ENCODE measurements around the gene PHYHIPL. TPM values are rescaled to one million over a fixed set of nuclear protein-coding genes. Genes with fewer than 3 reads are reported as not detected.

PHYHIPL gene
- total RNA-seq, 6 experiments from 2014 or later, result not detected

- Mint-ChIP-seq H3K9me3 (peaks cover 6% of the 10 kb centered on the region), H3K36me3 (ENCODE audit: low read depth) (no peaks in the 10 kb centered on the region), H3K27ac (no peak overlapping the region), H3K4me1 (ENCODE audit: low read depth) (no peaks in the 10 kb centered on the region), H3K4me3 (no peak overlapping the region), H3K27me3 (ENCODE audit: insufficient read depth) (peaks cover 3% of the 10 kb centered on the region; the same call in 1 of the 2 replicates)
- no peak for TF ChIP-seq CTCF (IDR thresholded peaks at IDR 0.05)
- DNase-seq, result no peak
Measured at GRCh38 chr10:59283456-59284091, 107.1 kb downstream of the PHYHIPL start.

- Mint-ChIP-seq H3K27me3 (ENCODE audit: insufficient read depth) (peaks cover 3% of the 10 kb centered on the region; the same call in 1 of the 2 replicates), H3K36me3 (ENCODE audit: low read depth) (no peaks in the 10 kb centered on the region), H3K27ac (no peak overlapping the region), H3K4me3 (no peak overlapping the region), H3K9me3 (peaks cover 6% of the 10 kb centered on the region), H3K4me1 (ENCODE audit: low read depth) (no peaks in the 10 kb centered on the region)
- no peak for TF ChIP-seq CTCF (IDR thresholded peaks at IDR 0.05)
- no peak for DNase-seq
Measured at GRCh38 chr10:59284118-59284975, 107.9 kb downstream of the PHYHIPL start.

- Mint-ChIP-seq H3K4me3 (no peak overlapping the region), H3K4me1 (ENCODE audit: low read depth) (no peaks in the 10 kb centered on the region), H3K36me3 (ENCODE audit: low read depth) (no peaks in the 10 kb centered on the region), H3K27ac (no peak overlapping the region), H3K27me3 (ENCODE audit: insufficient read depth) (peaks cover 3% of the 10 kb centered on the region; the same call in 1 of the 2 replicates), H3K9me3 (peaks cover 6% of the 10 kb centered on the region)
- TF ChIP-seq CTCF (IDR thresholded peaks at IDR 0.05), result no peak
- DNase-seq, result no peak
Measured at GRCh38 chr10:59285073-59285472, 108.6 kb downstream of the PHYHIPL start.

GRCh38 chr10:59285848-59286247, 109.4 kb downstream of the PHYHIPL start:
- Mint-ChIP-seq H3K9me3 (peaks cover 6% of the 10 kb centered on the region), H3K27ac (no peak overlapping the region), H3K36me3 (ENCODE audit: low read depth) (no peaks in the 10 kb centered on the region), H3K27me3 (ENCODE audit: insufficient read depth) (peaks cover 3% of the 10 kb centered on the region; the same call in 1 of the 2 replicates), H3K4me1 (ENCODE audit: low read depth) (no peaks in the 10 kb centered on the region), H3K4me3 (no peak overlapping the region)
- DNase-seq, result no peak
- no peak for TF ChIP-seq CTCF (IDR thresholded peaks at IDR 0.05)

GRCh38 chr10:59287587-59288255, 111.3 kb downstream of the PHYHIPL start:
- H3K9me3 Mint-ChIP-seq, result peaks cover 6% of the 10 kb centered on the region
- no peaks in the 10 kb centered on the region for H3K4me1 Mint-ChIP-seq (ENCODE audit: low read depth)
- H3K4me3 Mint-ChIP-seq, result no peak overlapping the region
- TF ChIP-seq CTCF (IDR thresholded peaks at IDR 0.05), result no peak
- no peak overlapping the region for H3K27ac Mint-ChIP-seq
- H3K36me3 Mint-ChIP-seq (ENCODE audit: low read depth), result no peaks in the 10 kb centered on the region
- no peak for DNase-seq
- H3K27me3 Mint-ChIP-seq (ENCODE audit: insufficient read depth), result no peaks in the 10 kb centered on the region; the same call in 1 of the 2 replicates
